Hepatocyte (in vitro differentiated cells): ENCODE results near the gene PDLIM7. TPM values are rescaled to one million over a fixed set of nuclear protein-coding genes. Genes with fewer than 3 reads are reported as not detected.

Source experiments
- DNase-seq: peaks from one replicate; pipeline ENCODE4 v3.0.0-alpha.2; 2016; ENCODE audit warnings: low spot score
- H2AFZ ChIP-seq: fragments of 200-600 bp; sonication (generic); 2 replicates; pipeline ENCODE4 v1.6.0; 2016; ENCODE audit warnings: antibody characterized with exemption, mild to moderate bottlenecking
- H3K27ac ChIP-seq: fragments of 200-600 bp; sonication (generic); 2 replicates; pipeline ENCODE4 v1.5.1; 2016; ENCODE audit warnings: mild to moderate bottlenecking
- H3K27me3 ChIP-seq: fragments of 200-600 bp; sonication (generic); 2 replicates; pipeline ENCODE4 v1.6.1; 2016
- H3K36me3 ChIP-seq: fragments of 200-600 bp; sonication (generic); replicated peaks from 2 replicates; pipeline ENCODE4 v1.5.1; 2016; ENCODE audit warnings: low read depth; ENCODE audit not compliant: insufficient read depth
- H3K4me1 ChIP-seq: fragments of 200-600 bp; sonication (generic); 2 replicates; pipeline ENCODE4 v1.5.1; 2016; ENCODE audit warnings: mild to moderate bottlenecking, moderate library complexity; ENCODE audit not compliant: insufficient read depth
- H3K4me2 ChIP-seq: fragments of 200-600 bp; sonication (generic); 2 replicates; pipeline ENCODE4 v1.6.0; 2016
- H3K4me3 ChIP-seq: fragments of 200-600 bp; sonication (generic); 2 replicates; pipeline ENCODE4 v1.5.1; 2016; ENCODE audit warnings: mild to moderate bottlenecking
- H3K79me2 ChIP-seq: fragments of 200-600 bp; sonication (generic); 2 replicates; pipeline ENCODE4 v1.6.0; 2017; ENCODE audit warnings: mild to moderate bottlenecking
- H3K9me2 ChIP-seq: fragments of 200-600 bp; sonication (generic); replicated peaks from 2 replicates; pipeline ENCODE4 v1.6.0; 2017; ENCODE audit warnings: mild to moderate bottlenecking; ENCODE audit not compliant: insufficient read depth
- H3K9me3 ChIP-seq: fragments of 200-600 bp; sonication (generic); 2 replicates; pipeline ENCODE4 v1.5.1; 2016; ENCODE audit warnings: low read depth, mild to moderate bottlenecking
- H4K20me1 ChIP-seq: fragments of 200-600 bp; sonication (generic); 2 replicates; pipeline ENCODE4 v1.6.0; 2016; ENCODE audit warnings: mild to moderate bottlenecking; ENCODE audit not compliant: insufficient read depth, poor library complexity, severe bottlenecking
- CTCF ChIP-seq: fragments of 200-600 bp; sonication (generic); IDR thresholded peaks from 2 replicates; pipeline ENCODE4 v1.5.1; 2016; ENCODE audit warnings: antibody characterized with exemption, mild to moderate bottlenecking; ENCODE audit not compliant: poor library complexity
- EZH2 ChIP-seq: fragments of 200-600 bp; sonication (generic); IDR thresholded peaks from 2 replicates; pipeline ENCODE4 v1.6.1; 2016; ENCODE audit warnings: antibody characterized with exemption, mild to moderate bottlenecking, borderline replicate concordance
- EZH2phosphoT487 ChIP-seq: fragments of 200-600 bp; sonication (generic); IDR thresholded peaks from one replicate; pipeline ENCODE4 v1.6.1; 2018; ENCODE audit warnings: antibody characterized with exemption, mild to moderate bottlenecking, low read depth, moderate library complexity; ENCODE audit not compliant: unreplicated experiment, severe bottlenecking
- WGBS: methylation state at CpG from one replicate; pipeline ENCODE4 v1.1.6; 2016; ENCODE audit warnings: low lambda C conversion rate; ENCODE audit errors: missing lambda C conversion rate; 5-methylcytosine and 5-hydroxymethylcytosine counted together
- polyA plus RNA-seq: library from polyadenylated mRNA; unstranded; fragments of >200 nt; fragmentation: Nextera tagmentation; extraction: Ambion mirVana; gene quantifications from 2 replicates; pipeline ENCODE4 v1.2.1, GENCODE V29; 2016
- total RNA-seq: library from RNA; depleted of rRNA; stranded (reverse); fragments of >200 nt; gene quantifications from 2 replicates; pipeline ENCODE4 v1.2.3, GENCODE V29; 2014

Gene PDLIM7
- total and polyA plus RNA-seq, 2 experiments from 2014 or later = 57.1 to 143 TPM

- no peaks in the 10 kb centered on the region for H4K20me1 ChIP-seq
- peak overlapping the region; percentile 100 for H3K4me2 ChIP-seq
- H3K9me2 ChIP-seq = no peaks in the 10 kb centered on the region
- peaks cover 13% of the 10 kb centered on the region for H3K4me1 ChIP-seq
- peak; percentile 60 for DNase-seq
- no peak overlapping the region for H2AFZ ChIP-seq
- H3K27ac ChIP-seq = no peak overlapping the region
- TF ChIP-seq EZH2 (no peak), CTCF (no peak), EZH2phosphoT487 (no peak)
- no peaks in the 10 kb centered on the region for H3K9me3 ChIP-seq
- H3K79me2 ChIP-seq = no peaks in the 10 kb centered on the region
- peaks cover 3% of the 10 kb centered on the region for H3K27me3 ChIP-seq
- no peaks in the 10 kb centered on the region for H3K36me3 ChIP-seq
- H3K4me3 ChIP-seq = no peak overlapping the region
- 23% methylated on average over 23 of the region's 23 CpGs for WGBS
Measured at GRCh38 chr5:177447611-177448243, 49.7 kb downstream of the PDLIM7 start.

- Histone ChIP-seq H3K4me2 (peak overlapping the region; percentile 100), H3K9me3 (no peaks in the 10 kb centered on the region), H3K4me3 (peak overlapping the region; percentile 97), H3K4me1 (peaks cover 13% of the 10 kb centered on the region), H3K79me2 (no peaks in the 10 kb centered on the region), H3K9me2 (no peaks in the 10 kb centered on the region), H3K27me3 (peaks cover 3% of the 10 kb centered on the region), H3K36me3 (no peaks in the 10 kb centered on the region), H4K20me1 (no peaks in the 10 kb centered on the region), H3K27ac (no peak overlapping the region), H2AFZ (no peak overlapping the region)
- 2% methylated on average over 6 of the region's 52 CpGs for WGBS
- no peak for TF ChIP-seq EZH2
- TF ChIP-seq CTCF = no peak
- TF ChIP-seq EZH2phosphoT487 = no peak
- peak; percentile 83 for DNase-seq
Measured at GRCh38 chr5:177447066-177447610, 50.3 kb downstream of the PDLIM7 start.

GRCh38 chr5:177446200-177447065, 51.0 kb downstream of the PDLIM7 start, which contains the start of gene PRR7:
Gene PRR7, plus strand, starts transcription at chr5:177446814. Its CDS starts 8,254 bp downstream, at chr5:177455068.
- H3K27me3 ChIP-seq = peaks cover 3% of the 10 kb centered on the region
- H3K4me2 ChIP-seq = peak within 1 kb of the TSS; percentile 100
- 2% methylated on average over 60 of the region's 89 CpGs for WGBS
- no peaks in the 10 kb centered on the region for H4K20me1 ChIP-seq
- H2AFZ ChIP-seq = peak within 1 kb of the TSS; percentile 74
- peaks cover 13% of the 10 kb centered on the region for H3K4me1 ChIP-seq
- H3K27ac ChIP-seq = no peak within 1 kb of the TSS
- TF ChIP-seq EZH2 = no peak
- no peak for TF ChIP-seq CTCF
- TF ChIP-seq EZH2phosphoT487 = no peak
- H3K79me2 ChIP-seq = no peaks in the 10 kb centered on the region
- no peaks in the 10 kb centered on the region for H3K9me2 ChIP-seq
- H3K36me3 ChIP-seq = no peaks in the 10 kb centered on the region
- H3K9me3 ChIP-seq = no peaks in the 10 kb centered on the region
- peak within 1 kb of the TSS; percentile 97 for H3K4me3 ChIP-seq
- DNase-seq = peak; percentile 82
